Glutamatergic neuron (in vitro differentiated cells): ENCODE measurements around the gene OGFOD3. TPM values are rescaled to one million over a fixed set of nuclear protein-coding genes. Genes with fewer than 3 reads are reported as not detected.

Experiments
- DNase-seq: peaks from one replicate; pipeline ENCODE4 v3.0.0; 2022
- H3K27ac Mint-ChIP-seq: one replicate; pipeline ENCODE4 v1.8.0; 2020; ENCODE audit warnings: mild to moderate bottlenecking, mixed read lengths, inconsistent platforms; ENCODE audit not compliant: unreplicated experiment
- H3K27me3 Mint-ChIP-seq: one replicate; pipeline ENCODE4 v1.8.0; 2020; ENCODE audit warnings: mild to moderate bottlenecking, moderate library complexity, mixed read lengths, inconsistent platforms; ENCODE audit not compliant: unreplicated experiment
- H3K36me3 Mint-ChIP-seq: one replicate; pipeline ENCODE4 v1.8.0; 2020; ENCODE audit warnings: mild to moderate bottlenecking, mixed read lengths, inconsistent platforms; ENCODE audit not compliant: unreplicated experiment
- H3K4me1 Mint-ChIP-seq: one replicate; pipeline ENCODE4 v1.8.0; 2020; ENCODE audit warnings: mild to moderate bottlenecking, low read depth, mixed read lengths, inconsistent platforms; ENCODE audit not compliant: unreplicated experiment
- H3K4me3 Mint-ChIP-seq: one replicate; pipeline ENCODE4 v1.8.0; 2020; ENCODE audit warnings: mild to moderate bottlenecking, mixed read lengths, inconsistent platforms; ENCODE audit not compliant: unreplicated experiment
- H3K9me3 Mint-ChIP-seq: one replicate; pipeline ENCODE4 v1.8.0; 2020; ENCODE audit warnings: mild to moderate bottlenecking, moderate library complexity, mixed read lengths, inconsistent platforms; ENCODE audit not compliant: unreplicated experiment
- total RNA-seq: library from RNA; stranded (reverse); fragmentation: NEBNext Ultra II Directional; extraction: Animal tissue kit (Norgen Biotek cat#: 25700); gene quantifications from one replicate; pipeline ENCODE4 v1.2.1, GENCODE V29; 2021; ENCODE audit not compliant: unreplicated experiment
- TF ChIP-seq, protein P1 (sequence below): fragments of 200-600 bp; sonication (generic); IDR thresholded peaks from one replicate; pipeline ENCODE4 v1.5.0; 2021; ENCODE audit not compliant: partially characterized antibody, unreplicated experiment

The OGFOD3 gene
- total RNA-seq, 1 donor from 2014 or later = 23.0 TPM

GRCh38 chr17:82410014-82410716, 8.2 kb downstream of the OGFOD3 start:
- H3K27ac Mint-ChIP-seq = no peak overlapping the region
- TF ChIP-seq, protein P1, sequence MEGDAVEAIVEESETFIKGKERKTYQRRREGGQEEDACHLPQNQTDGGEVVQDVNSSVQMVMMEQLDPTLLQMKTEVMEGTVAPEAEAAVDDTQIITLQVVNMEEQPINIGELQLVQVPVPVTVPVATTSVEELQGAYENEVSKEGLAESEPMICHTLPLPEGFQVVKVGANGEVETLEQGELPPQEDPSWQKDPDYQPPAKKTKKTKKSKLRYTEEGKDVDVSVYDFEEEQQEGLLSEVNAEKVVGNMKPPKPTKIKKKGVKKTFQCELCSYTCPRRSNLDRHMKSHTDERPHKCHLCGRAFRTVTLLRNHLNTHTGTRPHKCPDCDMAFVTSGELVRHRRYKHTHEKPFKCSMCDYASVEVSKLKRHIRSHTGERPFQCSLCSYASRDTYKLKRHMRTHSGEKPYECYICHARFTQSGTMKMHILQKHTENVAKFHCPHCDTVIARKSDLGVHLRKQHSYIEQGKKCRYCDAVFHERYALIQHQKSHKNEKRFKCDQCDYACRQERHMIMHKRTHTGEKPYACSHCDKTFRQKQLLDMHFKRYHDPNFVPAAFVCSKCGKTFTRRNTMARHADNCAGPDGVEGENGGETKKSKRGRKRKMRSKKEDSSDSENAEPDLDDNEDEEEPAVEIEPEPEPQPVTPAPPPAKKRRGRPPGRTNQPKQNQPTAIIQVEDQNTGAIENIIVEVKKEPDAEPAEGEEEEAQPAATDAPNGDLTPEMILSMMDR = no peak
- H3K9me3 Mint-ChIP-seq = no peaks in the 10 kb centered on the region
- peaks cover 1% of the 10 kb centered on the region for H3K27me3 Mint-ChIP-seq
- H3K36me3 Mint-ChIP-seq = no peaks in the 10 kb centered on the region
- H3K4me3 Mint-ChIP-seq = no peak overlapping the region
- DNase-seq = no peak
- H3K4me1 Mint-ChIP-seq = peaks cover 14% of the 10 kb centered on the region

DNA sequence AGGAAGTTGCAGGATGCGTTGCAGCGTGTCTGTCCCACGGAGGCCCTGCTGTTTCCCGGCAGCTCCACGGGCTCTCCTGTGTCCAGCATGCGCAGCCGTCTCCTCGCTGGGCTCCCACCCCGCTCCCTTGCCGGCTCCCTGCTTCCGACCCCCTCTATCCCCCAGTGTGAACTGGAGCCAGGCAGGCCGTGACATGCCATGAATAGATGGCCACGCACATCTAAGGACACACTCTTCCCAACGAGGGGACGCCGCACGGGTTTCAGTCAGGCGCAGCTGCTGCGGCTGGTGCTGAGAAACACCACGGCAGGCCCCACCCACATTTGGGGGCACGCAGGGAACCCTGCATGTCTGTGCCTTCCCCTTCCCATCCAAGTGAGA, 9.5 kb downstream of the OGFOD3 start:
- H3K9me3 Mint-ChIP-seq = no peaks in the 10 kb centered on the region
- H3K4me3 Mint-ChIP-seq = no peak overlapping the region
- no peak overlapping the region for H3K27ac Mint-ChIP-seq
- peaks cover 10% of the 10 kb centered on the region for H3K4me1 Mint-ChIP-seq
- no peaks in the 10 kb centered on the region for H3K36me3 Mint-ChIP-seq
- TF ChIP-seq, protein P1 = no peak
- DNase-seq = no peak
- peaks cover 1% of the 10 kb centered on the region for H3K27me3 Mint-ChIP-seq

GRCh38 chr17:82408288-82408937, 10.0 kb downstream of the OGFOD3 start:
- Mint-ChIP-seq H3K36me3 (no peaks in the 10 kb centered on the region), H3K9me3 (no peaks in the 10 kb centered on the region), H3K27me3 (peaks cover 1% of the 10 kb centered on the region), H3K4me1 (peaks cover 10% of the 10 kb centered on the region), H3K4me3 (no peak overlapping the region), H3K27ac (peak overlapping the region; percentile 17)
- no peak for DNase-seq
- TF ChIP-seq, protein P1 = no peak

DNA sequence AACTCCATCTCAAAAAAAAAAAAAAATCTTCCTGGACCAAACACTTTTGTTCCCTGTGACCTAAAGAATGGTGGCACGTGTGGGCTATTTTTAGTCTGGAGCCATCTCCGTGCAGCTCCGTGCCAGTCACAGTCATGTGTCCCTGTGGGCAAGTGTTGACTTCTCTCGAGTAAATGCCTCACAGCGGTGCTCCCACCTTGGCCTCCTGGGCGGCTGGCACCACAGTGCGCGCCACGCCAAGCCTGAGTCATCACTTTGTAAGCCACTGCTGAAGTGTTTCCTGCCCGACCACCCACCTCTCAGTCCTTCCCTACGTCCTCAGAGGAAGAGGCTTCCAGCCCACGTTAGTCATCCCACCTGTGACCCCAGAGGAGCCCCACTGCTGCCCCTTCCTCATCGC, 11.1 kb downstream of the OGFOD3 start:
- DNase-seq = no peak
- Mint-ChIP-seq H3K27ac (no peak overlapping the region), H3K9me3 (no peaks in the 10 kb centered on the region)

More for the DNA sequence above, 11.1 kb downstream of the OGFOD3 start:
- H3K27me3 Mint-ChIP-seq = peaks cover 1% of the 10 kb centered on the region
- peaks cover 8% of the 10 kb centered on the region for H3K4me1 Mint-ChIP-seq
- TF ChIP-seq, protein P1 = no peak
- H3K36me3 Mint-ChIP-seq = no peaks in the 10 kb centered on the region
- no peak overlapping the region for H3K4me3 Mint-ChIP-seq
